ENCODE measurements around the gene CNST.
"Not testable (repeated sequence)": the region's sequence is repeated elsewhere in the genome, so short reads cannot be mapped to it uniquely, and the experiment has no call there.

The CNST gene

GRCh38 chr1:246709196-246709595 is 142.9 kb downstream of the CNST start:
- no peak for DNase-seq (ENCODE audit: low read depth in 2 of 2)

GRCh38 chr1:246709835-246710234 is 143.6 kb downstream of the CNST start:
- no peak for DNase-seq (ENCODE audit: low read depth in 2 of 2)

GRCh38 chr1:246711548-246712003 is 145.3 kb downstream of the CNST start:
- no peak for DNase-seq (ENCODE audit: low read depth in 2 of 2)

GRCh38 chr1:246712428-246712827 is 146.2 kb downstream of the CNST start:
- not testable (repeated sequence) for DNase-seq (ENCODE audit: low read depth in 2 of 2)

Data from stimulated activated CD8-positive, alpha-beta memory T cell treated with anti-CD3 and anti-CD28 coated beads, Interleukin-7, amount 100 ng/mL, for 1 hour (primary cell).